Measurements from ENCODE around the gene PKD1. TPM values are rescaled to one million over a fixed set of nuclear protein-coding genes. Genes with fewer than 3 reads are reported as not detected.
"Not testable (repeated sequence)": the region's sequence is repeated elsewhere in the genome, so short reads cannot be mapped to it uniquely, and the experiment has no call there.

The PKD1 gene
- total RNA-seq, 1 experiment from 2014 or later, result 71.1 TPM

DNA sequence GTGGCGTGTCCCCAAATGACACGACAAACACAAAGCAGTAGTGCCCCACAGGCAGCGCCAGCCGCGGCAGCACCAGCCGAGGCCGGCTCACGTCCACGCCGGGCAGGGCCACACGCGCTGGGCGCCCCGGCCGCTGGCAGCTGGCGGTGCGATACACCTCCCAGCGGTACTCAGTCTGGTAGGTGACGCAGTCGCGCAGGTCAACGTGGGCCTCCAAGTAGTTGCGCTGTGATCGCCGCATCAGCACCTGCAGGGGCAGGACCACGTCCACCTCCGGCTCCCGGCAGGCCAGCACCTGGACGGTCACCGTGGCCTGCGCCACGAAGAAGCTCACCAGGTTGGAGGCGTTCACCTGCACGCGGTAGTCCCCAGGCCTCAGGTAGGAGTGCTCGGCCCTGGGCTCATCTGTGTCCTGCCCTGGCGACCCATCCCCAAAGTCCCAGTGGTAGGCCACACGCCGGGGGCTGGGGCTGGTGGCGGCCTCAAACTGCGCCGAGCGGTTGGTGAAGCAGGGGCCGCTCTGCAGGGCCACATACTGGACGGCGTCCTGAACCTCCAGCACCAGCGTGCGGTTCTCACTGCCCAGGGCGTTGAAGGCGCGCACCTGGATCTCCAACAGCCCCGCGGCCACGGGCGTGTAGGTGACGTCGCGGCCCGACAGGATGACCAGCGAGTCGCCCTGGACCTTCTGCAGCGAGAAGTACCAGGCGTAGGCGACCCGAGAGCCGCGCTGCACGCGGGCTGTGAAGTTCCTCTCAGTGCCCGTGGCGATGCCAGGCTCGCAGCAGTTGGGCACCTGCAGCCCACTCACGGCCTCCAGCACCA, 27.0 kb downstream of the PKD1 start:
- not testable (repeated sequence) for DNase-seq (ENCODE audit: low spot score)

DNA sequence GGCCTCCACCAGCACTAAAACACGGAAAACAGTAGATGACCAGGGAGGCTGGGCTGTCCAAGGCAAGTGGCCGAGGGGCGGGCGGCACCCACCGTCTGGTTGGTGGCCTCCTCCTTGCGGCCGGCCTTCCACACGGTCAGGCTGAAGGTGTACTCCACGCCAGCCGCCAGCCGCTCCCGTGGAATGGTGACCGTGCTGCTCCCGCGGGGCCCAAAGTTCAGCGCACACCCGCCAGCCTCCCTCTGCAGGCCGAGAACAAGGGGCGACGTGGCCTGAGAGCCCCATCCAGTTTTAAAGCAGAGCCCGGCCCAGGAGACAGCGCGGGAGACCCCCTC, 27.9 kb downstream of the PKD1 start:
- DNase-seq (ENCODE audit: low spot score), result not testable (repeated sequence)

DNA sequence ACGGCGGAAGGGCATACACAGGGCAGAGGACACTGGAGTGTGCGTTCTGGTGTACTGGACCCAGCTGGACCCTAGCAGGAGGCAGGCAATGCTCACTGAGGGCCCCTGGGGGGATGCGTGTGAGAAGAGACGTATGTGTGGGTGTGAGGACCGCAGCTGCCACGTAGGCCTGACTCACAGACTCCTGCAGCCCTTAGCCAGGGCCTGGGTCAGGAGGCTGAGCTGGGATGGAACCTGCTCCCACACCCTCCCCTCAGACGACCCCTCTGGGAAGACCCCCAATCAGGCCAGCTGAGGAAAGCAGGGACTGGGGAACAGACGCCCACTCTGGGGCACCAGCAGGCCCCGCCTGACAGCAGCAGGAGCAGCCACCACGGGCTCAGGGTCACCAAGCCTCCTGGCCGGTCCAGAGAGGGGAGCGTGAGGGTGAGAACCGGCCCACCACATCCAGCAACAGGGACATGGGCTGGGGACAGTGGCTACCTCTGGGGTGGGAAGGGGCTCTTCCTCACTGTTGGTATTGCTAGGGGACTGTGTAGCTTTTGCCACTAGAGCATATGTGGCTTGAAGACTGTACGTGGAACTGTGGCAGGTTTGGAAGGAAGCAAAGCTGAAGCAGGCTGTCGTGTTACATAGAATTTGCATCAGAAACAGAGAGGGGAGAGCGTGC, 28.4 kb downstream of the PKD1 start:
- DNase-seq (ENCODE audit: low spot score), result not testable (repeated sequence)

- not testable (repeated sequence) for DNase-seq (ENCODE audit: low spot score)
Measured at GRCh38 chr16:2106211-2106610, 29.5 kb downstream of the PKD1 start.

- DNase-seq (ENCODE audit: low spot score), result not testable (repeated sequence)
Measured at GRCh38 chr16:2105769-2106168, 29.9 kb downstream of the PKD1 start.

GRCh38 chr16:2105291-2105690, 30.4 kb downstream of the PKD1 start:
- not testable (repeated sequence) for DNase-seq (ENCODE audit: low spot score)

DNA sequence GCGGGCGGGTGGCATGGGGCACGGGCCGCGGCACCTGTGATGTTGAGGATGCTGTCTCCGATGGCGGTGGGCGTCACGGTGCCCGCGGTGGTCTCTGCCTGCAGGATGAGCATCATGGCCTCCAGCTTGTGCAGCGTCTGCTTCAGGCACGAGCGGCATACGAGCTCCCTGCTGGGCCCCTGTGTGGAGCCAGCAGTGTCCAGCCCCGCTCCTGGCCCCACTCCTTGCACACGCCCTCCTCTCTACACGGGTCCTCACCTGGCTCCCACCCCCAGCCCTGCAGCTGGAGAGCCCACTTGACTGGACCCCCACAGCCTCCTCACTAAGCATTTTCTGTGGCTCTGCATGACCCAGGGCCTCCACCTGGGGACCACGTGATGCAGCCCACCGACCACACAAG, 31.2 kb downstream of the PKD1 start:
- DNase-seq (ENCODE audit: low spot score), result not testable (repeated sequence)

DNA sequence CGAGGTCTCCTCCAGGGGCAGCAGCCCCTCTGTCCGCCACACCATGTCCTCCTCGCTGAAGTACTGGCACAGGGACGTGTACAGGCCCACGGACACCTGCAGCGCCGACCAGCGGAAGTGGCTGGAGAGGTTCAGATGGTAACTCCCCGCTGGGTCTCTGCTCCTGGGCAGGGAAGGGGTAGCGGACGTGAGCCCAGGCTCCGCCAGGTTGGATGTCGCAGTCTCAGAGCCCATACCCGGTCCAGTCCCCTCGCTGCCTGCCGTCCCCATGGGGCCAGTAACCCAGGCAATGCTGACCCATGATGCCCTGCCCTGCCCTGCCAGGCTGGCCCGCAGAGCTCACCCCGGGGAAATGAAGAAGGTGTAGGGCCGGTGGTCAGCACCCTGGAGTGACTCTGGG, 33.2 kb downstream of the PKD1 start:
- DNase-seq (ENCODE audit: low spot score), result no peak

GRCh38 chr16:2101581-2101980, 34.1 kb downstream of the PKD1 start:
- not testable (repeated sequence) for DNase-seq (ENCODE audit: low spot score)

GRCh38 chr16:2097689-2098088, 38.0 kb downstream of the PKD1 start:
- not testable (repeated sequence) for DNase-seq (ENCODE audit: low spot score)

GRCh38 chr16:2096853-2097595, 38.7 kb downstream of the PKD1 start:
- no peak for DNase-seq (ENCODE audit: low spot score)

- DNase-seq (ENCODE audit: low spot score), result no peak
Measured at GRCh38 chr16:2095918-2096582, 39.6 kb downstream of the PKD1 start.

- peak; percentile 81 for DNase-seq (ENCODE audit: low spot score)
Measured at GRCh38 chr16:2095315-2095853, 40.3 kb downstream of the PKD1 start.

- DNase-seq (ENCODE audit: low spot score), result no peak
Measured at GRCh38 chr16:2093793-2094192, 41.9 kb downstream of the PKD1 start.

GRCh38 chr16:2092866-2093265, 42.8 kb downstream of the PKD1 start:
- DNase-seq (ENCODE audit: low spot score), result no peak

- DNase-seq (ENCODE audit: low spot score), result no peak
Measured at GRCh38 chr16:2092256-2092620, 43.5 kb downstream of the PKD1 start.

DNA sequence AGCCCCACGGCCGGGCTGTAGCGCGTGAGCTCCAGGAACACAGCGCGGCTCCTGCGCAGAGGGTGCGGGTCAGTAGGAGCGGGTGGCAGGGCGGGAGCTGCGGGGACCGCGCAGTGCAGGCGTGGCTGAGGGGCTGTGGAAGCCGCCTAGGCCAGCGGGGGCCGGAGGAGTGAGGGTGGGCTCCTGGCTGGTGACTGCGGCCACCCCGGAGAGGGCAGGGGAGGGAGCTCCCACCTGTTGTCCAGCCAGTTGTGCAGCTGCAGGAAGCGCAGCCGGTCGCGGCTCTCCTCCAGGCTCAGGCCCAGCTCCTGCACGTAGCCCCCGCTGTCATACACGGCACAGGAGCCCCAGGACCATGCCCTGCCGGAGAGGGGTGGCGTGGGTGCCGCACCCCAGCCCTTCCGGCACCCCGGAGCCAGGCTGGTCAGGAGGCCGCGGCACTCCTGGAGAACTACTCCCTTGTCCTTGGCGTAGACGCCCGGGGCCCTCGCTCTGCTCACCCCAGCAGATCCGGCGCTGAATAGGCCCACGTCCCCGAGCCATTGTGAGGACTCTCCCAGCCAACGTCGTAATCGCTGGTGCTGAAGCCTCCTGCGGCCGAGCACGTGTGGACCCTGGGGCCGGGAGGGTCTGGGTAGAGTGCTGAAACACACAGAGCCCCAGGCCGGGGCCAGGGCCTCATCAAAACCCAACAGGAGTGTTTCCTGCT, 44.0 kb downstream of the PKD1 start:
- DNase-seq (ENCODE audit: low spot score), result no peak

GRCh38 chr16:2090777-2091546, 44.7 kb downstream of the PKD1 start:
- DNase-seq (ENCODE audit: low spot score), result no peak

DNA sequence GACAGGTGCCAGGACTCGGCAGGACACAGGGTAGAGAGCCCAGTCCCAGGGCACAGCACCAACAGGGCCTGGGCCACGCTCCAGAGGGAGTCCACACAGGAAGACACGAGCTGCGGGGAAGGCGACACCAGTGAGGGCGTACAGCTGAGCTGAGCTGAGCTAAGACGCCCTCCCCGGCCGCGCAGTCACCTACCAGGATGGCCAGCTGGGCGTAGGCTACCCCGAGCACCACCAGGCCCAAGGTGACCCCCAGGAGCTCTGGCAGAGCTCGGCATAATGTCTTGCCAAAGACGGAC, 45.3 kb downstream of the PKD1 start:
- no peak for DNase-seq (ENCODE audit: low spot score)

GRCh38 chr16:2089706-2090480, 45.8 kb downstream of the PKD1 start:
- no peak for DNase-seq (ENCODE audit: low spot score)

Measured in A172 (cell line).